ENCODE measurements around the gene ATP8B2.
"Not testable (repeated sequence)": the region's sequence is repeated elsewhere in the genome, so short reads cannot be mapped to it uniquely, and the experiment has no call there.

The ATP8B2 gene

GRCh38 chr1:154338875-154339274, 13.6 kb downstream of the ATP8B2 start:
- no peak overlapping the region for H3K9ac ChIP-seq (ENCODE audit: low read length)
- H3K4me3 ChIP-seq (ENCODE audit: low read depth in 1 of 2, low read length in 2 of 2): no peak overlapping the region
- peaks cover 17% of the 10 kb centered on the region for H3K4me1 ChIP-seq (ENCODE audit: insufficient read depth, low read length)
- no peaks in the 10 kb centered on the region for H3K27me3 ChIP-seq (ENCODE audit: control insufficient read depth in 1 of 2, insufficient read depth in 2 of 2, low read length in 2 of 2)
- peaks cover 78% of the 10 kb centered on the region for H3K36me3 ChIP-seq (ENCODE audit: insufficient read depth, low read length)
- H3K27ac ChIP-seq (ENCODE audit: low read depth, low read length): no peak overlapping the region
- no peaks in the 10 kb centered on the region for H3K9me3 ChIP-seq (ENCODE audit: low read length)

GRCh38 chr1:154341366-154341765, 16.0 kb downstream of the ATP8B2 start:
- not testable (repeated sequence) for H3K27ac ChIP-seq (ENCODE audit: low read depth, low read length); H3K4me1 ChIP-seq (ENCODE audit: insufficient read depth, low read length); H3K9ac ChIP-seq (ENCODE audit: low read length); H3K9me3 ChIP-seq (ENCODE audit: low read length); H3K4me3 ChIP-seq (ENCODE audit: low read depth in 1 of 2, low read length in 2 of 2); H3K27me3 ChIP-seq (ENCODE audit: control insufficient read depth in 1 of 2, insufficient read depth in 2 of 2, low read length in 2 of 2)
- peaks cover 91% of the 10 kb centered on the region for H3K36me3 ChIP-seq (ENCODE audit: insufficient read depth, low read length)

GRCh38 chr1:154342132-154342531, 16.8 kb downstream of the ATP8B2 start:
- H3K27ac ChIP-seq (ENCODE audit: low read depth, low read length): no peak overlapping the region
- no peaks in the 10 kb centered on the region for H3K9me3 ChIP-seq (ENCODE audit: low read length)
- H3K36me3 ChIP-seq (ENCODE audit: insufficient read depth, low read length): peaks cover 92% of the 10 kb centered on the region
- H3K4me3 ChIP-seq (ENCODE audit: low read depth in 1 of 2, low read length in 2 of 2): no peak overlapping the region
- H3K4me1 ChIP-seq (ENCODE audit: insufficient read depth, low read length): no peaks in the 10 kb centered on the region
- no peaks in the 10 kb centered on the region for H3K27me3 ChIP-seq (ENCODE audit: control insufficient read depth in 1 of 2, insufficient read depth in 2 of 2, low read length in 2 of 2)
- no peak overlapping the region for H3K9ac ChIP-seq (ENCODE audit: low read length)

- no peak overlapping the region for H3K27ac ChIP-seq (ENCODE audit: low read depth, low read length)
- no peak overlapping the region for H3K4me3 ChIP-seq (ENCODE audit: low read depth in 1 of 2, low read length in 2 of 2)
- H3K36me3 ChIP-seq (ENCODE audit: insufficient read depth, low read length): peaks cover 83% of the 10 kb centered on the region
Observed at GRCh38 chr1:154342836-154343472, 17.6 kb downstream of the ATP8B2 start.

GRCh38 chr1:154344977-154345837, 19.9 kb downstream of the ATP8B2 start:
- no peaks in the 10 kb centered on the region for H3K9me3 ChIP-seq (ENCODE audit: low read length)
- H3K4me3 ChIP-seq (ENCODE audit: low read depth in 1 of 2, low read length in 2 of 2): no peak overlapping the region

More at GRCh38 chr1:154342836-154343472, 17.6 kb downstream of the ATP8B2 start:
- Histone ChIP-seq H3K27me3 (ENCODE audit: control insufficient read depth in 1 of 2, insufficient read depth in 2 of 2, low read length in 2 of 2) (no peaks in the 10 kb centered on the region), H3K4me1 (ENCODE audit: insufficient read depth, low read length) (no peaks in the 10 kb centered on the region), H3K9ac (ENCODE audit: low read length) (no peak overlapping the region), H3K9me3 (ENCODE audit: low read length) (no peaks in the 10 kb centered on the region)

GRCh38 chr1:154346276-154346917, 21.1 kb downstream of the ATP8B2 start:
- no peak overlapping the region for H3K9ac ChIP-seq (ENCODE audit: low read length)
- H3K4me3 ChIP-seq (ENCODE audit: low read depth in 1 of 2, low read length in 2 of 2): no peak overlapping the region
- no peaks in the 10 kb centered on the region for H3K4me1 ChIP-seq (ENCODE audit: insufficient read depth, low read length)
- H3K27me3 ChIP-seq (ENCODE audit: control insufficient read depth in 1 of 2, insufficient read depth in 2 of 2, low read length in 2 of 2): no peaks in the 10 kb centered on the region
- H3K36me3 ChIP-seq (ENCODE audit: insufficient read depth, low read length): peaks cover 65% of the 10 kb centered on the region
- no peaks in the 10 kb centered on the region for H3K9me3 ChIP-seq (ENCODE audit: low read length)
- no peak overlapping the region for H3K27ac ChIP-seq (ENCODE audit: low read depth, low read length)

More at GRCh38 chr1:154344977-154345837, 19.9 kb downstream of the ATP8B2 start:
- Histone ChIP-seq H3K27ac (ENCODE audit: low read depth, low read length) (no peak overlapping the region), H3K36me3 (ENCODE audit: insufficient read depth, low read length) (peaks cover 77% of the 10 kb centered on the region), H3K9ac (ENCODE audit: low read length) (no peak overlapping the region), H3K4me1 (ENCODE audit: insufficient read depth, low read length) (no peaks in the 10 kb centered on the region), H3K27me3 (ENCODE audit: control insufficient read depth in 1 of 2, insufficient read depth in 2 of 2, low read length in 2 of 2) (no peaks in the 10 kb centered on the region)

- Histone ChIP-seq H3K9ac (ENCODE audit: low read length) (no peak overlapping the region), H3K4me3 (ENCODE audit: low read depth in 1 of 2, low read length in 2 of 2) (no peak overlapping the region), H3K27ac (ENCODE audit: low read depth, low read length) (no peak overlapping the region), H3K4me1 (ENCODE audit: insufficient read depth, low read length) (peaks cover 6% of the 10 kb centered on the region), H3K27me3 (ENCODE audit: control insufficient read depth in 1 of 2, insufficient read depth in 2 of 2, low read length in 2 of 2) (no peaks in the 10 kb centered on the region), H3K36me3 (ENCODE audit: insufficient read depth, low read length) (peaks cover 50% of the 10 kb centered on the region), H3K9me3 (ENCODE audit: low read length) (no peaks in the 10 kb centered on the region)
Observed at GRCh38 chr1:154347961-154348360, 22.6 kb downstream of the ATP8B2 start.

GRCh38 chr1:154348429-154349076, 23.2 kb downstream of the ATP8B2 start:
- Histone ChIP-seq H3K9ac (ENCODE audit: low read length) (no peak overlapping the region), H3K4me1 (ENCODE audit: insufficient read depth, low read length) (peaks cover 12% of the 10 kb centered on the region)

GRCh38 chr1:154349121-154349520, 23.8 kb downstream of the ATP8B2 start:
- Histone ChIP-seq H3K9ac (ENCODE audit: low read length) (no peak overlapping the region), H3K36me3 (ENCODE audit: insufficient read depth, low read length) (peaks cover 38% of the 10 kb centered on the region), H3K4me1 (ENCODE audit: insufficient read depth, low read length) (peaks cover 15% of the 10 kb centered on the region), H3K4me3 (ENCODE audit: low read depth in 1 of 2, low read length in 2 of 2) (no peak overlapping the region), H3K9me3 (ENCODE audit: low read length) (no peaks in the 10 kb centered on the region), H3K27me3 (ENCODE audit: control insufficient read depth in 1 of 2, insufficient read depth in 2 of 2, low read length in 2 of 2) (no peaks in the 10 kb centered on the region), H3K27ac (ENCODE audit: low read depth, low read length) (no peak overlapping the region)

More at GRCh38 chr1:154348429-154349076, 23.2 kb downstream of the ATP8B2 start:
- Histone ChIP-seq H3K4me3 (ENCODE audit: low read depth in 1 of 2, low read length in 2 of 2) (no peak overlapping the region), H3K27ac (ENCODE audit: low read depth, low read length) (no peak overlapping the region), H3K9me3 (ENCODE audit: low read length) (no peaks in the 10 kb centered on the region), H3K27me3 (ENCODE audit: control insufficient read depth in 1 of 2, insufficient read depth in 2 of 2, low read length in 2 of 2) (no peaks in the 10 kb centered on the region), H3K36me3 (ENCODE audit: insufficient read depth, low read length) (peaks cover 44% of the 10 kb centered on the region)

GRCh38 chr1:154350383-154350782, 25.1 kb downstream of the ATP8B2 start:
- no peaks in the 10 kb centered on the region for H3K9me3 ChIP-seq (ENCODE audit: low read length)
- no peaks in the 10 kb centered on the region for H3K27me3 ChIP-seq (ENCODE audit: control insufficient read depth in 1 of 2, insufficient read depth in 2 of 2, low read length in 2 of 2)
- H3K4me1 ChIP-seq (ENCODE audit: insufficient read depth, low read length): peaks cover 15% of the 10 kb centered on the region
- H3K36me3 ChIP-seq (ENCODE audit: insufficient read depth, low read length): peaks cover 26% of the 10 kb centered on the region
- H3K9ac ChIP-seq (ENCODE audit: low read length): no peak overlapping the region
- H3K4me3 ChIP-seq (ENCODE audit: low read depth in 1 of 2, low read length in 2 of 2): no peak overlapping the region
- no peak overlapping the region for H3K27ac ChIP-seq (ENCODE audit: low read depth, low read length)

Data from muscle layer of colon (tissue), 2 donors.